ENCODE measurements around the gene LTB4R. TPM values are rescaled to one million over a fixed set of nuclear protein-coding genes. Genes with fewer than 3 reads are reported as not detected.

Gene LTB4R
- total RNA-seq, 1 experiment from 2014 or later = 2.5 TPM

Other genes with a start within 250 kb of the LTB4R start
- not detected in 2 replicates for gene CPNE6, start 239.9 kb upstream of the LTB4R start, total RNA-seq (2014; rRNA removed; shearing (Covaris generic))
- 6.6 and 12.6 TPM in 2 replicates for gene PCK2, start 217.2 kb upstream of the LTB4R start, total RNA-seq (2014; rRNA removed; shearing (Covaris generic))
- gene DCAF11, start 196.7 kb upstream of the LTB4R start, total RNA-seq (2014; rRNA removed; shearing (Covaris generic)) = 68.9 and 75.2 TPM in 2 replicates
- 3.1 and 5.9 TPM in 2 replicates for gene NRL, start 196.6 kb upstream of the LTB4R start, total RNA-seq (2014; rRNA removed; shearing (Covaris generic))
- gene FITM1, start 180.8 kb upstream of the LTB4R start, total RNA-seq (2014; rRNA removed; shearing (Covaris generic)) = 2.7 TPM in 1 of 2 replicates, not detected in the other
- gene PSME1, start 175.3 kb upstream of the LTB4R start, total RNA-seq (2014; rRNA removed; shearing (Covaris generic)) = 191 and 208 TPM in 2 replicates
- 25.4 and 46.5 TPM in 2 replicates for gene EMC9, start 169.9 kb upstream of the LTB4R start, total RNA-seq (2014; rRNA removed; shearing (Covaris generic))
- 241 and 245 TPM in 2 replicates for gene PSME2, start 164.9 kb upstream of the LTB4R start, total RNA-seq (2014; rRNA removed; shearing (Covaris generic))
- 49.7 and 68.1 TPM in 2 replicates for gene RNF31, start 164.0 kb upstream of the LTB4R start, total RNA-seq (2014; rRNA removed; shearing (Covaris generic))
- gene IRF9, start 150.2 kb upstream of the LTB4R start, total RNA-seq (2014; rRNA removed; shearing (Covaris generic)) = 7.9 and 25.5 TPM in 2 replicates
- gene REC8, start 139.4 kb upstream of the LTB4R start, total RNA-seq (2014; rRNA removed; shearing (Covaris generic)) = not detected in 2 replicates
- 165 and 275 TPM in 2 replicates for gene IPO4, start 122.7 kb upstream of the LTB4R start, total RNA-seq (2014; rRNA removed; shearing (Covaris generic))
- 91.9 and 98.7 TPM in 2 replicates for gene TM9SF1, start 116.1 kb upstream of the LTB4R start, total RNA-seq (2014; rRNA removed; shearing (Covaris generic))
- not detected in 2 replicates for gene TSSK4, start 105.8 kb upstream of the LTB4R start, total RNA-seq (2014; rRNA removed; shearing (Covaris generic))
- gene CHMP4A, start 98.0 kb upstream of the LTB4R start, total RNA-seq (2014; rRNA removed; shearing (Covaris generic)) = 60.1 and 89.8 TPM in 2 replicates
- 12.7 and 18.9 TPM in 2 replicates for gene MDP1, start 95.4 kb upstream of the LTB4R start, total RNA-seq (2014; rRNA removed; shearing (Covaris generic))
- gene NEDD8, start 79.1 kb upstream of the LTB4R start, total RNA-seq (2014; rRNA removed; shearing (Covaris generic)) = 308 and 348 TPM in 2 replicates
- gene GMPR2, start 78.6 kb upstream of the LTB4R start, total RNA-seq (2014; rRNA removed; shearing (Covaris generic)) = 83.3 and 112 TPM in 2 replicates
- gene TINF2, start 68.9 kb upstream of the LTB4R start, total RNA-seq (2014; rRNA removed; shearing (Covaris generic)) = 34.6 and 48.3 TPM in 2 replicates
- gene TGM1, start 48.3 kb upstream of the LTB4R start, total RNA-seq (2014; rRNA removed; shearing (Covaris generic)) = 0.69 and 2.6 TPM in 2 replicates
- 21.5 and 22.1 TPM in 2 replicates for gene RABGGTA, start 39.9 kb upstream of the LTB4R start, total RNA-seq (2014; rRNA removed; shearing (Covaris generic))
- gene DHRS1, start 11.7 kb upstream of the LTB4R start, total RNA-seq (2014; rRNA removed; shearing (Covaris generic)) = 1.7 and 4.9 TPM in 2 replicates
- gene NOP9, start 11.7 kb upstream of the LTB4R start, total RNA-seq (2014; rRNA removed; shearing (Covaris generic)) = 15.8 and 17.1 TPM in 2 replicates
- 0.06 TPM in 1 of 2 replicates, not detected in the other for gene CIDEB, start 3.5 kb upstream of the LTB4R start, total RNA-seq (2014; rRNA removed; shearing (Covaris generic))
- 6.9 and 16.7 TPM in 2 replicates for gene LTB4R2, start 1.4 kb upstream of the LTB4R start, total RNA-seq (2014; rRNA removed; shearing (Covaris generic))
- 0.17 TPM in 1 of 2 replicates, not detected in the other for gene ADCY4, start 23.6 kb downstream of the LTB4R start, total RNA-seq (2014; rRNA removed; shearing (Covaris generic))
- gene RIPK3, start 28.5 kb downstream of the LTB4R start, total RNA-seq (2014; rRNA removed; shearing (Covaris generic)) = not detected in 2 replicates
- 14.5 and 28.8 TPM in 2 replicates for gene NFATC4, start 56.7 kb downstream of the LTB4R start, total RNA-seq (2014; rRNA removed; shearing (Covaris generic))
- 0.33 and 0.57 TPM in 2 replicates for gene NYNRIN, start 87.5 kb downstream of the LTB4R start, total RNA-seq (2014; rRNA removed; shearing (Covaris generic))
- gene CBLN3, start 118.2 kb downstream of the LTB4R start, total RNA-seq (2014; rRNA removed; shearing (Covaris generic)) = not detected in 2 replicates
- gene KHNYN, start 118.5 kb downstream of the LTB4R start, total RNA-seq (2014; rRNA removed; shearing (Covaris generic)) = 22.4 and 29.4 TPM in 2 replicates
- 9.3 and 10.0 TPM in 2 replicates for gene SDR39U1, start 131.3 kb downstream of the LTB4R start, total RNA-seq (2014; rRNA removed; shearing (Covaris generic))
- gene CMA1, start 196.8 kb downstream of the LTB4R start, total RNA-seq (2014; rRNA removed; shearing (Covaris generic)) = not detected in 2 replicates